ENCODE measurements around the gene RASD1. TPM values are rescaled to one million over a fixed set of nuclear protein-coding genes. Genes with fewer than 3 reads are reported as not detected.

RASD1 gene
- polyA plus RNA-seq, 1 of the 3 experiments (the other 2 are of a cell fraction): 0.43 TPM

GRCh38 chr17:17518951-17519350 is 22.8 kb upstream of the RASD1 start:
- H3K79me2 ChIP-seq (ENCODE audit: insufficient read depth): no peaks in the 10 kb centered on the region
- TF ChIP-seq TCF12 (IDR thresholded peaks at IDR 0.05): no peak
- TF ChIP-seq ELF1 (IDR thresholded peaks at IDR 0.05): no peak
- TF ChIP-seq RCOR1 (IDR thresholded peaks at IDR 0.05; ENCODE audit: low read length): no peak
- TF ChIP-seq, protein P1, sequence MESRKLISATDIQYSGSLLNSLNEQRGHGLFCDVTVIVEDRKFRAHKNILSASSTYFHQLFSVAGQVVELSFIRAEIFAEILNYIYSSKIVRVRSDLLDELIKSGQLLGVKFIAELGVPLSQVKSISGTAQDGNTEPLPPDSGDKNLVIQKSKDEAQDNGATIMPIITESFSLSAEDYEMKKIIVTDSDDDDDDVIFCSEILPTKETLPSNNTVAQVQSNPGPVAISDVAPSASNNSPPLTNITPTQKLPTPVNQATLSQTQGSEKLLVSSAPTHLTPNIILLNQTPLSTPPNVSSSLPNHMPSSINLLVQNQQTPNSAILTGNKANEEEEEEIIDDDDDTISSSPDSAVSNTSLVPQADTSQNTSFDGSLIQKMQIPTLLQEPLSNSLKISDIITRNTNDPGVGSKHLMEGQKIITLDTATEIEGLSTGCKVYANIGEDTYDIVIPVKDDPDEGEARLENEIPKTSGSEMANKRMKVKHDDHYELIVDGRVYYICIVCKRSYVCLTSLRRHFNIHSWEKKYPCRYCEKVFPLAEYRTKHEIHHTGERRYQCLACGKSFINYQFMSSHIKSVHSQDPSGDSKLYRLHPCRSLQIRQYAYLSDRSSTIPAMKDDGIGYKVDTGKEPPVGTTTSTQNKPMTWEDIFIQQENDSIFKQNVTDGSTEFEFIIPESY (IDR thresholded peaks at IDR 0.05; ENCODE audit: borderline replicate concordance, low read depth): no peak
- no peak for TF ChIP-seq SMC3 (IDR thresholded peaks at IDR 0.05; ENCODE audit: low read depth, low read length)
- TF ChIP-seq, protein P2, sequence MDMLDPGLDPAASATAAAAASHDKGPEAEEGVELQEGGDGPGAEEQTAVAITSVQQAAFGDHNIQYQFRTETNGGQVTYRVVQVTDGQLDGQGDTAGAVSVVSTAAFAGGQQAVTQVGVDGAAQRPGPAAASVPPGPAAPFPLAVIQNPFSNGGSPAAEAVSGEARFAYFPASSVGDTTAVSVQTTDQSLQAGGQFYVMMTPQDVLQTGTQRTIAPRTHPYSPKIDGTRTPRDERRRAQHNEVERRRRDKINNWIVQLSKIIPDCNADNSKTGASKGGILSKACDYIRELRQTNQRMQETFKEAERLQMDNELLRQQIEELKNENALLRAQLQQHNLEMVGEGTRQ (IDR thresholded peaks at IDR 0.05; ENCODE audit: borderline replicate concordance, low read depth, low read length): no peak
- no peak for TF ChIP-seq POLR2AphosphoS5 (IDR thresholded peaks at IDR 0.05; ENCODE audit: low read depth, low read length)
- no peak for TF ChIP-seq NRF1 (IDR thresholded peaks at IDR 0.05; ENCODE audit: low read depth, low read length)
- TF ChIP-seq EP300 (IDR thresholded peaks at IDR 0.05; ENCODE audit: borderline replicate concordance in 1 of 2, low read depth in 1 of 2, low read length in 1 of 2): no peak
- 76% methylated on average over 3 of the region's 5 CpGs for WGBS (ENCODE audit: low lambda C conversion rate)
- H3K9ac ChIP-seq: no peak overlapping the region
- no peak overlapping the region for H3K4me3 ChIP-seq (ENCODE audit: low read depth in 2 of 2, low read length in 1 of 2)
- peaks cover 0 to 42% of the 10 kb centered on the region in 2 experiments; a peak in 1 of 4 replicates for H3K4me1 ChIP-seq (ENCODE audit: control insufficient read depth in 1 of 2, insufficient read depth in 2 of 2, low read depth in 1 of 2, low read length in 1 of 2)
- H3F3A ChIP-seq (replicated peaks; ENCODE audit: insufficient read depth): no peaks in the 10 kb centered on the region
- no peak for DNase-seq
- H3K4me2 ChIP-seq: no peak overlapping the region
- no peaks in the 10 kb centered on the region for H3K9me2 ChIP-seq
- CTCF ChIA-PET: interaction anchor here (1.5 to 8.3 kb wide), 3 partner anchors 22 to 123 kb away, joined by 5 to 42 read pairs (median 7); partner anchors contain the start of gene RASD1
- H3K36me3 ChIP-seq (replicated peaks in 1 of 2; ENCODE audit: control insufficient read depth in 1 of 2, insufficient read depth in 2 of 2, low read length in 1 of 2): no peaks in the 10 kb centered on the region
- POLR2A ChIA-PET: no interaction called here
- H3K27ac ChIP-seq (ENCODE audit: low read depth in 2 of 2, low read length in 1 of 2): no peak overlapping the region
- H4K20me1 ChIP-seq (ENCODE audit: insufficient read depth): 0 out of 2 replicates have a peak, but pooled peaks cover 3% of the 10 kb centered on the region
- no peaks in the 10 kb centered on the region for H3K9me3 ChIP-seq
- no peak overlapping the region for H2AFZ ChIP-seq (ENCODE audit: low read depth)
- H3K27me3 ChIP-seq (ENCODE audit: insufficient read depth): no peaks in the 10 kb centered on the region

DNA sequence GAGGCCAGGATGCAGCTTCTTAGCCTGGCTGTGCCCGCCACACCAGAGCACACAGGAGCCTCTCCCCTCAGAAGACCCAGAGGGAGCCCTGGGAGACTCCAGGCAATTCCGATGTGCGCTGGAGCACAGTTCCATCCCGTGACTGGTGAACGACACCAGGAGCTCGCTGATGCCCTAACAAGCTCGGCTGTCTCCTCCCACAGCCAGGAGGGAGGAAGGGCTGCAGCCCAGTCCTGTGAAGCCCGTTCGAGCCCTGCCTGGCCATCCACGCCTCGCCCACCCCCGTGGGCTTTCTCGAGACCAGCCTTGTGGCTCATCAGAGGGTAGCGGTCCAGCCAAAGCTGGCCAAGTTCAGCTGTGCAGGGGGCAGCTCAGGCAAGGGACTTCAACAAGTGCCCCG is 21.8 kb upstream of the RASD1 start:
- DNase-seq: no peak
- Histone ChIP-seq H3K9me3 (no peaks in the 10 kb centered on the region), H2AFZ (ENCODE audit: low read depth) (no peak overlapping the region), H3K9me2 (no peaks in the 10 kb centered on the region), H3K4me3 (ENCODE audit: low read depth in 2 of 2, low read length in 1 of 2) (no peak overlapping the region), H3K9ac (no peak overlapping the region), H3K79me2 (ENCODE audit: insufficient read depth) (no peaks in the 10 kb centered on the region), H4K20me1 (ENCODE audit: insufficient read depth) (peaks cover 8% of the 10 kb centered on the region; the same call in 1 of the 2 replicates), H3F3A (replicated peaks; ENCODE audit: insufficient read depth) (no peaks in the 10 kb centered on the region), H3K4me2 (no peak overlapping the region), H3K27me3 (ENCODE audit: insufficient read depth) (no peaks in the 10 kb centered on the region), H3K27ac (ENCODE audit: low read depth in 2 of 2, low read length in 1 of 2) (no peak overlapping the region), H3K4me1 (ENCODE audit: control insufficient read depth in 1 of 2, insufficient read depth in 2 of 2, low read depth in 1 of 2, low read length in 1 of 2) (peaks cover 0 to 36% of the 10 kb centered on the region in 2 experiments; a peak in 1 of 4 replicates), H3K36me3 (replicated peaks in 1 of 2; ENCODE audit: control insufficient read depth in 1 of 2, insufficient read depth in 2 of 2, low read length in 1 of 2) (no peaks in the 10 kb centered on the region)
- ChIA-PET POLR2A (no interaction called here), CTCF (interaction anchor here (0.8 to 8.3 kb wide), 3 partner anchors 21 to 163 kb away, joined by 3 to 42 read pairs (median 7); partner anchors contain the start of gene RASD1)
- TF ChIP-seq POLR2AphosphoS5 (IDR thresholded peaks at IDR 0.05; ENCODE audit: low read depth, low read length): no peak
- no peak for TF ChIP-seq TCF12 (IDR thresholded peaks at IDR 0.05)
- TF ChIP-seq EP300 (IDR thresholded peaks at IDR 0.05; ENCODE audit: borderline replicate concordance in 1 of 2, low read depth in 1 of 2, low read length in 1 of 2): no peak
- no peak for TF ChIP-seq JUND (IDR thresholded peaks at IDR 0.05)
- 88% methylated on average over 8 of the region's 15 CpGs for WGBS (ENCODE audit: low lambda C conversion rate)

Measured in SK-N-SH (cell line).